ENCODE measurements around the gene RIC8A. TPM values are rescaled to one million over a fixed set of nuclear protein-coding genes. Genes with fewer than 3 reads are reported as not detected.

The RIC8A gene
- total RNA-seq, 4 donors from 2014 or later = 60.6 to 104 (median 77.6) TPM

DNA sequence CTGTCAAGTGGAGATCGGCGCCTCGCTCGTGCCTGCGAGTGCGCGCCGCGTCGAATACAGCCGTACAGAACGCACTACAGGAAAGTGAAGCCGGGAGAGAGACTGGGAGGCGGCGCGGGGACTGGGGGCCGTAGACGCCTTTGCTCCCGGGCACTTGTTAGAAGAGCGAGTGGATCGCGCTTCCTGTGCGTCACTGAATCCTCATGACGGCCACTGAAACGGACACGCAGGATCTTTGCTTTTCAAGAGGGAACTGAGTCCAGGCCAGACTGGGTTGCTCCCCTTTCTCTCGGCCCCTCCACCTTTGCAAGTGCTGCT is 314 bp downstream of the RIC8A start:
- DNase-seq (ENCODE audit: low spot score) (no peak), ATAC-seq (ENCODE audit: low FRiP score) (no peak)
- TF ChIP-seq, protein P1, sequence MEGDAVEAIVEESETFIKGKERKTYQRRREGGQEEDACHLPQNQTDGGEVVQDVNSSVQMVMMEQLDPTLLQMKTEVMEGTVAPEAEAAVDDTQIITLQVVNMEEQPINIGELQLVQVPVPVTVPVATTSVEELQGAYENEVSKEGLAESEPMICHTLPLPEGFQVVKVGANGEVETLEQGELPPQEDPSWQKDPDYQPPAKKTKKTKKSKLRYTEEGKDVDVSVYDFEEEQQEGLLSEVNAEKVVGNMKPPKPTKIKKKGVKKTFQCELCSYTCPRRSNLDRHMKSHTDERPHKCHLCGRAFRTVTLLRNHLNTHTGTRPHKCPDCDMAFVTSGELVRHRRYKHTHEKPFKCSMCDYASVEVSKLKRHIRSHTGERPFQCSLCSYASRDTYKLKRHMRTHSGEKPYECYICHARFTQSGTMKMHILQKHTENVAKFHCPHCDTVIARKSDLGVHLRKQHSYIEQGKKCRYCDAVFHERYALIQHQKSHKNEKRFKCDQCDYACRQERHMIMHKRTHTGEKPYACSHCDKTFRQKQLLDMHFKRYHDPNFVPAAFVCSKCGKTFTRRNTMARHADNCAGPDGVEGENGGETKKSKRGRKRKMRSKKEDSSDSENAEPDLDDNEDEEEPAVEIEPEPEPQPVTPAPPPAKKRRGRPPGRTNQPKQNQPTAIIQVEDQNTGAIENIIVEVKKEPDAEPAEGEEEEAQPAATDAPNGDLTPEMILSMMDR (IDR thresholded peaks at IDR 0.05) = no peak

DNA sequence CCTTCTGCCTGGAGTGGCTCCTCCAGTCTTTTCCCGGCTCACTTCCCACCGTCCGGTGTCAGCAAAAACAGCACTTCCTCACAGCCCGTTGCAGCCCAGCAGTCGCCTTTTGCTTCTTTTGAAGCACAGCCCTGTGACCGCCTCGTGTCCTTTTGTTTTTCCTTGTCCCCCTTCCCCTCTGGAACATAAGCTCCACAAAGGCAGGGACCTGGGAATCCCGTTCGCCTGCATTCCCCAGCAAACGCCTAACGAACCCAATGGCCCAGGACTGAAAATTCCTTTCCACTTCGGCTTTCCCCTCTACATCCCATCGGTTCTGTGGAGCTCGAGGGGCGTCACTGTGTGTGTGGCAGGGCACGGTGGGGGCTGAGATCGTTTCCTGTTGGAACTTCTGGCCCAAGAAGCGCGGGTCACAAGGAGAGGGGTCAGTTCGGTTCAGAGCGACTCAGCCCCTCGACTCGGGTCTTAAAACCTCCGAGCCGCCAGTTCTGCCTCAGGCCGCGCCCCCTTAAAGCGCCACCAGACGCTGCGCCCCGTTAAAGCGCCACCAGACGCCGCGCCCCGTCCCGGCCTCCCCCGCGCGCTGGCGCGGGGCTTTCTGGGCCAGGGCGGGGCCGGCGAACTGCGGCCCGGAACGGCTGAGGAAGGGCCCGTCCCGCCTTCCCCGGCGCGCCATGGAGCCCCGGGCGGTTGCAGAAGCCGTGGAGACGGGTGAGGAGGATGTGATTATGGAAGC is 841 bp downstream of the RIC8A start:
- TF ChIP-seq, protein P1 (IDR thresholded peaks at IDR 0.05) = no peak
- DNase-seq (ENCODE audit: low spot score) = no peak
- ATAC-seq (ENCODE audit: low FRiP score) = peak; percentile 50

DNA sequence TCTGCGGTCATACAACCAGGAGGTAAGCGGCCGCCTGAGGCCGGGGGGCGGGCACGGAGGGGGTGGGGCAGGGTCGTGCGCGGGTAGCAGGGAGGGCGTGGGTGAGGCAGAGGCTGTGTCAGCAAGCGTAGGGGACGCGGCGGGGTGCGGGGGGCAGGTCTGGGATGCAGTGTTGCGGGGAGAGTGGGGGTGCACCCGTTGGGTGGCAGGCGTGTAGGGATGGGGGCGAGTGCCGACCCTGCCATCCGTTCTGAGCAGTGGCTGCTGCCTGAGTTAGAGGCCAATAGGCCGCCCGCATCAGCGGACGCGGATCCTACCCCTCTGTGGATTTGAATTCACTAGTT is 1.4 kb downstream of the RIC8A start:
- TF ChIP-seq, protein P1 (IDR thresholded peaks at IDR 0.05) = no peak
- ATAC-seq (ENCODE audit: low FRiP score) (no peak), DNase-seq (ENCODE audit: low spot score) (no peak)

DNA sequence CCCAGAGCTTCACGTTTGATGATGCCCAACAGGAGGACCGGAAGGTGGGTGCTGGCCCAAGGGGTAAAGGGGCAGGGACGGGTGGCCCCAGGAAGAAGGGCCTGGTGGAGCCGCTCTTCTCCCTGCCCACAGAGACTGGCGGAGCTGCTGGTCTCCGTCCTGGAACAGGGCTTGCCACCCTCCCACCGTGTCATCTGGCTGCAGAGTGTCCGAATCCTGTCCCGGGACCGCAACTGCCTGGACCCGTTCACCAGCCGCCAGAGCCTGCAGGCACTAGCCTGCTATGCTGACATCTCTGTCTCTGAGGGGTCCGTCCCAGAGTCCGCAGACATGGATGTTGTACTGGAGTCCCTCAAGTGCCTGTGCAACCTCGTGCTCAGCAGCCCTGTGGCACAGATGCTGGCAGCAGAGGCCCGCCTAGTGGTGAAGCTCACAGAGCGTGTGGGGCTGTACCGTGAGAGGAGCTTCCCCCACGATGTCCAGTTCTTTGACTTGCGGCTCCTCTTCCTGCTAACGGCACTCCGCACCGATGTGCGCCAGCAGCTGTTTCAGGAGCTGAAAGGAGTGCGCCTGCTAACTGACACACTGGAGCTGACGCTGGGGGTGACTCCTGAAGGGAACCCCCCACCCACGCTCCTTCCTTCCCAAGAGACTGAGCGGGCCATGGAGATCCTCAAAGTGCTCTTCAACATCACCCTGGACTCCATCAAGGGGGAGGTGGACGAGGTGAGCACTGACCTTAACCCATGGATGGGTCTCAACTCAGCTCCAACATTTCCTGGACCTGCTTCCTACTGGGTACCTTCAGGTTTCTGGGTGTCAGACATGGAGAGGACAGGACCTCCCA is 2.0 kb downstream of the RIC8A start:
- TF ChIP-seq, protein P1 (IDR thresholded peaks at IDR 0.05) = no peak
- DNase-seq (ENCODE audit: low spot score) = no peak

DNA sequence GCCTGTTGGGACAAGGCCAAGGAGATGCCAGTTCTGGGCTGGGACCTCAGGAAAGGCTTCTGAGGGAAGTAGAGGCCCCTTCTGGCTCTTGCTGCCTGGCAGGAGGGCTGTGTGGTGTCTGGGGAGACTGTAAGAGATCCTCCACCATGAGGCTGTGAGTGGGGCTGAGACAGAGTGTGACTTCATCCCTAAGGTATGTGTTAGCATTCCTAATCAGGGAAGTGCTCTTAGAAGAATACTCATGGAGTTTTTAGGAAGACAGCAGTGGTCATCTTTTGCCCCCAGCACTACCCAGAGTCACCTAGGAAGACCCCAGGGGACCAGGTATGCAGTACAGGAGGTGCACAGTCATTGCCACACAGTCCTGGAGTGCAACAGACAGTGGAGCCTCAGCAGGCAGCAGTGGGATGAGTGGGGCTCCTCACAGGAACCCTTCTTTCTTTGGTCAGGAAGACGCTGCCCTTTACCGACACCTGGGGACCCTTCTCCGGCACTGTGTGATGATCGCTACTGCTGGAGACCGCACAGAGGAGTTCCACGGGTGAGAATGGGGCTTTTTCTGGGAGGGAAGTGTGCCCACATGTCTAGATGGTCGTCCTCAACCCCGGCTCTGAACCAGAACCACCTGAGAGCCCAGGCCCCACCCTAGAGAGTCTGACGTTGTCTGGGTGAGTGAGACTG is 2.8 kb downstream of the RIC8A start:
- DNase-seq (ENCODE audit: low spot score) = no peak
- no peak for ATAC-seq (ENCODE audit: low FRiP score)
- TF ChIP-seq, protein P1 (IDR thresholded peaks at IDR 0.05) = no peak

More for the DNA sequence above, 2.0 kb downstream of the RIC8A start:
- no peak for ATAC-seq (ENCODE audit: low FRiP score)

DNA sequence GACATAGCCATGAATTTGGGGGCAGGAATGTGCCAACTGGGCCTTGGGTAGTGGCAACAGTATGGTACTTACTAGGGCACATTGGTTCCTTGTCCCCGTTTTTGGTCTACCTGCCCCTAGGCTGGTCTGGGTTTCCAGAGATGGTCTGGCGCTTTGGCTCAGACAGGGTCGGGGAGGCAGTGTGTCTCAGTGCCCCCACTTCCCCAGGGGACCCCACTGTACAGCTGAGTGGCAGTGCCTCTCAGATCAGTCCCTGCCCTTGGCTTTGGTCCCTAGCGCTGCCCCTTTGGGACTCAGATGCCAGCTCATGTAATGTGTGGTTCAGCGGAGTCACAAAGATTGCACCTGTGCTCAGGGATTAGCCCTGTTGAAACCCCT is 3.3 kb downstream of the RIC8A start:
- no peak for ATAC-seq (ENCODE audit: low FRiP score)
- TF ChIP-seq, protein P1 (IDR thresholded peaks at IDR 0.05) = no peak
- DNase-seq (ENCODE audit: low spot score) = no peak
